ENCODE measurements around the gene HEMGN.
"Not testable (repeated sequence)": the region's sequence is repeated elsewhere in the genome, so short reads cannot be mapped to it uniquely, and the experiment has no call there.

HEMGN gene

GRCh38 chr9:97938081-97938644 lies at the start of gene HEMGN:
HEMGN (minus strand) TSS chr9:97938172; CDS start chr9:97938136, 36 bp downstream.
- DNase-seq = peak; percentile 93

GRCh38 chr9:97987487-97987886 lies 49.5 kb upstream of the HEMGN start:
- no peak for DNase-seq

- DNase-seq = peak; percentile 67
Observed at GRCh38 chr9:97985058-97985861, 47.3 kb upstream of the HEMGN start.

GRCh38 chr9:97984188-97985057 lies 46.5 kb upstream of the HEMGN start:
- DNase-seq = peak; percentile 82

GRCh38 chr9:97983589-97984187 lies 45.7 kb upstream of the HEMGN start:
- DNase-seq = peak; percentile 67

- DNase-seq = peak; percentile 97
Observed at GRCh38 chr9:97982683-97983588, 45.0 kb upstream of the HEMGN start, which contains the start of gene ANP32B. ANP32B (plus strand) TSS chr9:97983341; CDS start chr9:97983556, 215 bp downstream.

- DNase-seq = peak; percentile 67
Observed at GRCh38 chr9:97981846-97982682, 44.1 kb upstream of the HEMGN start.

- no peak for DNase-seq
Observed at GRCh38 chr9:97980918-97981845, 43.2 kb upstream of the HEMGN start.

- peak; percentile 27 for DNase-seq
Observed at GRCh38 chr9:97980479-97980803, 42.5 kb upstream of the HEMGN start.

- DNase-seq = no peak
Observed at GRCh38 chr9:97979788-97980478, 42.0 kb upstream of the HEMGN start.

- no peak for DNase-seq
Observed at GRCh38 chr9:97978371-97979130, 40.6 kb upstream of the HEMGN start.

- DNase-seq = not testable (repeated sequence)
Observed at GRCh38 chr9:97976633-97977032, 38.7 kb upstream of the HEMGN start.

GRCh38 chr9:97975376-97975775 lies 37.4 kb upstream of the HEMGN start:
- no peak for DNase-seq

- no peak for DNase-seq
Observed at GRCh38 chr9:97972753-97973152, 34.8 kb upstream of the HEMGN start.

GRCh38 chr9:97970165-97970564 lies 32.2 kb upstream of the HEMGN start:
- DNase-seq = no peak

- DNase-seq = no peak
Observed at GRCh38 chr9:97969014-97969413, 31.0 kb upstream of the HEMGN start.

GRCh38 chr9:97966493-97966892 lies 28.5 kb upstream of the HEMGN start:
- DNase-seq = no peak

GRCh38 chr9:97964901-97965300 lies 26.9 kb upstream of the HEMGN start:
- no peak for DNase-seq

- no peak for DNase-seq
Observed at GRCh38 chr9:97963232-97963631, 25.3 kb upstream of the HEMGN start.
